ENCODE results near the gene MAST4. TPM values are rescaled to one million over a fixed set of nuclear protein-coding genes. Genes with fewer than 3 reads are reported as not detected.

Gene MAST4
- total RNA-seq, 1 donor from 2014 or later, result 22.3 TPM

DNA sequence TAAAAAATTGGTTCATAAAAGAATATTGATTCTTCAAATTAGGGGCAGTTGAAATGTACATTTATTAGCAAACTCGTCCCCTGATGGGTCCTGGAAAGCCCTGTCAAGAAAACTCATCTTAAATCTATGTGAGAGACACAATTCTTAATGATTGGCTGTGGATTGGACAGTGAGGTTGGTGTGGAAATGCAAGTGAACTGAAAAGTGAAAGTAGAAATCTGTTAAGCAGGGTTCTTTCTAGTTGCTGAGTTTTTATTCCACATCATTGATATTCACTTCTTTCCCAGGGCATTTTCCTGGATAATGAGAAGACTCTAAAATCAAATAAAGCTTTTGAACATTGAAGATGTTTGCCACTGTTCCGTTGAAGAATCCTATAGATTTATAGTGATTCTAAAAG, 292.4 kb downstream of the MAST4 start:
- H3K79me2 ChIP-seq (ENCODE audit: insufficient read depth, low read length), result no peaks in the 10 kb centered on the region
- TF ChIP-seq, protein P1, sequence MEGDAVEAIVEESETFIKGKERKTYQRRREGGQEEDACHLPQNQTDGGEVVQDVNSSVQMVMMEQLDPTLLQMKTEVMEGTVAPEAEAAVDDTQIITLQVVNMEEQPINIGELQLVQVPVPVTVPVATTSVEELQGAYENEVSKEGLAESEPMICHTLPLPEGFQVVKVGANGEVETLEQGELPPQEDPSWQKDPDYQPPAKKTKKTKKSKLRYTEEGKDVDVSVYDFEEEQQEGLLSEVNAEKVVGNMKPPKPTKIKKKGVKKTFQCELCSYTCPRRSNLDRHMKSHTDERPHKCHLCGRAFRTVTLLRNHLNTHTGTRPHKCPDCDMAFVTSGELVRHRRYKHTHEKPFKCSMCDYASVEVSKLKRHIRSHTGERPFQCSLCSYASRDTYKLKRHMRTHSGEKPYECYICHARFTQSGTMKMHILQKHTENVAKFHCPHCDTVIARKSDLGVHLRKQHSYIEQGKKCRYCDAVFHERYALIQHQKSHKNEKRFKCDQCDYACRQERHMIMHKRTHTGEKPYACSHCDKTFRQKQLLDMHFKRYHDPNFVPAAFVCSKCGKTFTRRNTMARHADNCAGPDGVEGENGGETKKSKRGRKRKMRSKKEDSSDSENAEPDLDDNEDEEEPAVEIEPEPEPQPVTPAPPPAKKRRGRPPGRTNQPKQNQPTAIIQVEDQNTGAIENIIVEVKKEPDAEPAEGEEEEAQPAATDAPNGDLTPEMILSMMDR (IDR thresholded peaks at IDR 0.05; ENCODE audit: insufficient read depth, low read depth, low read length), result no peak
- no peak for TF ChIP-seq EZH2 (IDR thresholded peaks at IDR 0.05; ENCODE audit: insufficient read depth, low read length)
- no peak overlapping the region for H2AFZ ChIP-seq (ENCODE audit: low read depth, low read length)
- no peak overlapping the region for H3K27ac ChIP-seq (ENCODE audit: low read depth, low read length)
- DNase-seq (ENCODE audit: low read depth) (no peak), FAIRE-seq (no peak)
- H3K27me3 Mint-ChIP-seq (ENCODE audit: low read depth, unreplicated experiment), result no peaks in the 10 kb centered on the region
- no peaks in the 10 kb centered on the region for H3K4me1 ChIP-seq (ENCODE audit: insufficient read depth, low read length)
- no peaks in the 10 kb centered on the region for H3K27me3 ChIP-seq (ENCODE audit: insufficient read depth, low read length)
- no peak overlapping the region for H3K4me2 ChIP-seq (ENCODE audit: low read length)
- H3K9ac ChIP-seq (ENCODE audit: low read length), result no peak overlapping the region
- no peaks in the 10 kb centered on the region for H3K9me3 ChIP-seq (ENCODE audit: insufficient read depth, low read depth, low read length)
- peak overlapping the region; percentile 4 for H3K27ac Mint-ChIP-seq (ENCODE audit: unreplicated experiment)
- H3K4me3 Mint-ChIP-seq (ENCODE audit: unreplicated experiment), result no peak overlapping the region
- H3K36me3 Mint-ChIP-seq (ENCODE audit: low read depth, unreplicated experiment), result no peaks in the 10 kb centered on the region
- no peak overlapping the region for H3K4me3 ChIP-seq (ENCODE audit: insufficient read depth, low read depth, low read length)
- H4K20me1 ChIP-seq (ENCODE audit: insufficient read depth, low read length), result no peaks in the 10 kb centered on the region
- H3K9me3 Mint-ChIP-seq (ENCODE audit: unreplicated experiment), result no peaks in the 10 kb centered on the region
- H3K36me3 ChIP-seq (ENCODE audit: insufficient read depth, low read length), result no peaks in the 10 kb centered on the region
- H3K4me1 Mint-ChIP-seq (ENCODE audit: low read depth, unreplicated experiment), result peaks cover 19% of the 10 kb centered on the region

DNA sequence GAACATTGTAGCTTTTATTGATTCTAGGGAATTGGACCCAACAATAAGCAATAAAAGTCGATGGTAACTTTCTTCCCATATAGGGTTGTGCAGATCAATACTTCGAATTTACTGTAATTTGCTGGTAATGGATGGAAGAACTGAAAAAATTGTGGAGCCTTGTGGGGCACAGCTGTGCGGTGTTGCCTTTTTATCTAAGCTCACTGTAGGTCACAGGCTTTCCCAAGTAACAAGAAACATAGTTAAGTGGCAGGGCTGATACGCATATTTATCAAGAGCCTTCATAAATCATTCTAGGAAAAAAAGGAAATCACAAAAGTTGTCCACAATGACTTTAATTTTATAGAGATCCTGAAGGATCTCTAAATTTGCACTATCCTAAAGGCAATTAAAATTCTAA, 292.9 kb downstream of the MAST4 start:
- Mint-ChIP-seq H3K9me3 (ENCODE audit: unreplicated experiment) (no peaks in the 10 kb centered on the region), H3K36me3 (ENCODE audit: low read depth, unreplicated experiment) (no peaks in the 10 kb centered on the region), H3K4me1 (ENCODE audit: low read depth, unreplicated experiment) (peaks cover 19% of the 10 kb centered on the region), H3K27me3 (ENCODE audit: low read depth, unreplicated experiment) (no peaks in the 10 kb centered on the region), H3K27ac (ENCODE audit: unreplicated experiment) (no peak overlapping the region), H3K4me3 (ENCODE audit: unreplicated experiment) (no peak overlapping the region)
- Histone ChIP-seq H3K4me2 (ENCODE audit: low read length) (no peak overlapping the region), H3K79me2 (ENCODE audit: insufficient read depth, low read length) (no peaks in the 10 kb centered on the region), H4K20me1 (ENCODE audit: insufficient read depth, low read length) (no peaks in the 10 kb centered on the region), H3K9ac (ENCODE audit: low read length) (no peak overlapping the region), H2AFZ (ENCODE audit: low read depth, low read length) (no peak overlapping the region), H3K27me3 (ENCODE audit: insufficient read depth, low read length) (no peaks in the 10 kb centered on the region), H3K4me1 (ENCODE audit: insufficient read depth, low read length) (no peaks in the 10 kb centered on the region), H3K36me3 (ENCODE audit: insufficient read depth, low read length) (no peaks in the 10 kb centered on the region), H3K27ac (ENCODE audit: low read depth, low read length) (no peak overlapping the region), H3K4me3 (ENCODE audit: insufficient read depth, low read depth, low read length) (no peak overlapping the region), H3K9me3 (ENCODE audit: insufficient read depth, low read depth, low read length) (no peaks in the 10 kb centered on the region)
- FAIRE-seq (no peak), DNase-seq (ENCODE audit: low read depth) (no peak)
- TF ChIP-seq EZH2 (IDR thresholded peaks at IDR 0.05; ENCODE audit: insufficient read depth, low read length), result no peak
- TF ChIP-seq, protein P1 (IDR thresholded peaks at IDR 0.05; ENCODE audit: insufficient read depth, low read depth, low read length), result no peak

DNA sequence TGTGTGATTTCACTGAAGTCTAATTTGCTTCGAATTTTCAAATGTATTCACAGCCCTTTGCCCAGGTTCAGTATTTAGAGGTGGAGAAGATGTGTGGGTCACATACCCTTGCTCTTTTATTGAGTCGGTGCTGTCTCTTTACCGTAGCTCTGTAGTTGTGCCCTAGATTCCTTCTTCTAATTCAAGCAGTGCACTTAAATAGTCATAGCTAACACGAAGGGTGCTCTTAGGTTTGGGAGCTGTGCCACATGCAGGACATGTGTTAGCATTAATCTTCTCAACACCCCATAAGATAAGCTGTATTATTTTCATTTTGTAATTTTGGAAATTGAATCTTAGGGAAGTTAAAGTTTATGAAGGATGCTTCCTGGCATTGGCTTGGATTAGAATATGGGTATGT, 293.3 kb downstream of the MAST4 start:
- H3K27me3 Mint-ChIP-seq (ENCODE audit: low read depth, unreplicated experiment), result no peaks in the 10 kb centered on the region
- H3K4me3 ChIP-seq (ENCODE audit: insufficient read depth, low read depth, low read length), result no peak overlapping the region
- no peak overlapping the region for H3K27ac ChIP-seq (ENCODE audit: low read depth, low read length)
- peaks cover 23% of the 10 kb centered on the region for H3K4me1 Mint-ChIP-seq (ENCODE audit: low read depth, unreplicated experiment)
- no peak overlapping the region for H3K4me3 Mint-ChIP-seq (ENCODE audit: unreplicated experiment)
- H4K20me1 ChIP-seq (ENCODE audit: insufficient read depth, low read length), result no peaks in the 10 kb centered on the region
- H3K36me3 Mint-ChIP-seq (ENCODE audit: low read depth, unreplicated experiment), result no peaks in the 10 kb centered on the region
- H3K9ac ChIP-seq (ENCODE audit: low read length), result no peak overlapping the region
- no peak overlapping the region for H3K27ac Mint-ChIP-seq (ENCODE audit: unreplicated experiment)
- H3K9me3 ChIP-seq (ENCODE audit: insufficient read depth, low read depth, low read length), result no peaks in the 10 kb centered on the region
- no peaks in the 10 kb centered on the region for H3K9me3 Mint-ChIP-seq (ENCODE audit: unreplicated experiment)
- H3K36me3 ChIP-seq (ENCODE audit: insufficient read depth, low read length), result no peaks in the 10 kb centered on the region
- DNase-seq (ENCODE audit: low read depth) (no peak), FAIRE-seq (no peak)
- TF ChIP-seq, protein P1 (IDR thresholded peaks at IDR 0.05; ENCODE audit: insufficient read depth, low read depth, low read length), result no peak
- TF ChIP-seq EZH2 (IDR thresholded peaks at IDR 0.05; ENCODE audit: insufficient read depth, low read length), result no peak
- H2AFZ ChIP-seq (ENCODE audit: low read depth, low read length), result no peak overlapping the region
- H3K4me2 ChIP-seq (ENCODE audit: low read length), result no peak overlapping the region
- H3K27me3 ChIP-seq (ENCODE audit: insufficient read depth, low read length), result no peaks in the 10 kb centered on the region
- H3K4me1 ChIP-seq (ENCODE audit: insufficient read depth, low read length), result peaks cover under 1% of the 10 kb centered on the region
- H3K79me2 ChIP-seq (ENCODE audit: insufficient read depth, low read length), result no peaks in the 10 kb centered on the region
